T-helper 9 cell (primary cell): ENCODE data around the gene PTCD2.

ENCODE experiments used
- DNase-seq: peaks from one replicate; pipeline ENCODE4 v3.0.0-alpha.2; 2020

The PTCD2 gene

GRCh38 chr5:72351376-72351775 lies 31.2 kb downstream of the PTCD2 start:
- no peak for DNase-seq

DNA sequence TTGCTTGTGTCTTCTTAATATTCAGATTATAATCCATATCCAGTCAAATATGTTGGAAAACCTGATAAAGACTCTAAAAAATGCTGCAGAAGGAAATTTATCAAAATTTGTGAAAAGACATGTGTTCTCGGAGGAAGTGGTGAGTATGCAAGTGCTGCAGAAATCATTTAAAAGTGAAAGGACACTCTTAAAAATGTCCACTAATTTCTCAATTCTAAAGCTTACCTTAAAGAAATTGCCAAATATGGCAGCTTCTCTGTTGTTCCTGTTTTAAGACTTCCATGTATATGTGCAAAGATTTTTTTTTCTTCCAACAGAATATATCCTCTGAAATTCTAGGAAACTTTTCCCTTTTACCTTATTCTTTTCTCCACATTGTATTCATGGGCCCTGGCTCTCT lies 32.4 kb downstream of the PTCD2 start:
- DNase-seq: no peak

DNA sequence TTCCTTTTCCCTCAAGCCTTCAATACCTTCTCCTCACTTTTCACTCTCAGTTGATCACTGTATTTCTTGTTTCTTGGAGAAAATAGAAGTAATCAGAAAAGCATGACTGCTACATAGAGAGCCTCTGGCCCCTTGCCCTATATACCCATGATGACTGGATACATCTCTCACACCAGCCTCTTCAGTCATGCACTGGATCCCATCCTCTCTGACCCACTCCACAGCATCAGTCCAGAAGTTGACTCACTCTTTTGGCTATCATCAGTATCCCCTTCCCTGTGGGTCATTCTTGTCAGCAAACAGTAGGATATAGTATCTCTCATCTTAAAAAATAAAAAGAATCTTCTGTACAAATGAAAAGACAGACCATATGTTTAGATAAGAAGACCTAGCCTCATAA lies 32.9 kb downstream of the PTCD2 start:
- no peak for DNase-seq

- no peak for DNase-seq
Observed at GRCh38 chr5:72355706-72356299, 35.6 kb downstream of the PTCD2 start.

DNA sequence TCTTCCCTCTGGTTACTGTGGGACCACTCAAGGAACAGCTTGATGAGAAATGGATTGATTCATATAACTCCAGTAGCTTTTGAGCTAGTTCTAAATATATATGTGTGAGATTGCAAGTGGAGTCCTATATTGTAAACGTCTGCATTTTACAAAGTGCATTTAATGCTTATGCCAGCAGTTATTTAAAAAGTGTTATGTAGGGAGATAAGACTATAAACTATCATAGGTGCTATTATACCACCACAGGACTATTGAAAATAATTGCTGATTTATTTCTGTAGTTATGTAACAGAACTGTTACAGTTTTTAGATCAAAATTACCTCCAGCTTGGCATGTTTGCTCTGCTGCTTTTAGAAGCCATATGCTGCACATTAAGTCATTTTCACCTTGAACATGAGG lies 36.2 kb downstream of the PTCD2 start:
- DNase-seq: no peak

- no peak for DNase-seq
Observed at GRCh38 chr5:72358925-72359324, 38.8 kb downstream of the PTCD2 start.

DNA sequence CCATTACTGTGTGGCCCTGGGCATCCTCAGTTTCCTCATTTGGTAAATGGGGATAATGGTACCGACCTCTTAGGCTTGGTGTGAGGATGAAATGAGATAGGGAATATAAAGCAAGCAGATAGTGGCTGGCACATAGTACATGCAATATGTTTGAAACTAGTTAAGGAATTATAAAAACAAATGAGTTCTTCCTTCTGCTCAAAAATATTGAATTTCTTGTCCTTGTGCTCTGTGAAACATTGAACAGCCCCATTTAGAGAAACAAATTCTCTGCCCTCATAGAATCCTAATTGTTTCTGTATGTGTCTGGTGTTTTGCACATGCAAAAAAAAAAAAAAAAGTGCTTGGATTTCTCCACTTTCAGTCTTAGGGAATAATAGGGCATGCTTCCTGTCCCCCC lies 39.7 kb downstream of the PTCD2 start:
- DNase-seq: no peak

DNA sequence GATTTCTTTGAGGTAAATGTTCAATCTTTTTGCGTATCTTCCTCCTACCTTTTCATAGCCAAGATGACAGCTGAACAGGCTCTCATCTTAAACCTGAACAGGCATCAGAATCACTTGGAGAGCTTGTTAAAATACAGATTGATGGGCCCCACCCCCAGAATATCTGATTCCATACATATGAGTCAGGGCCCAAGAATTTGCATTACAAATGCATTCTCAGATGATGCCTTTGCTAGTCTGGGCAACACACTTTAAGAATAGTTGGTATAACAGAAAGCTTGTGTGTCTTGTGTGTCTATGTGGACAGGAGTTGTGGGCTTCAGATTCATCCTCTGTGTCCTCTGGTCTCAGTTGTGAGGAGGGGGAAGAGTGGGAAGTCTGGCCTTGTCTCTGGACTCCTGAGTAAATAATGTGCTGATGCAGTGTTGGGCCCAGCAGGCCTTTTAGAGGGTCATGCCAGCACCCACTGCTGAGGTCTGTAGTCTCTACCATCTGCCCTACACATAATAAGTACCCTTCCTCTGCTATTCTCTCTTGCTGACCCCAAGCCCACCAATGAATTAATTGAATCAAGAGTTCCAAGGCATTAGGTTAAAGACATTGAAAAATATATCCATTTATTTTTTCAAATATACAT lies 43.1 kb downstream of the PTCD2 start:
- no peak for DNase-seq

DNA sequence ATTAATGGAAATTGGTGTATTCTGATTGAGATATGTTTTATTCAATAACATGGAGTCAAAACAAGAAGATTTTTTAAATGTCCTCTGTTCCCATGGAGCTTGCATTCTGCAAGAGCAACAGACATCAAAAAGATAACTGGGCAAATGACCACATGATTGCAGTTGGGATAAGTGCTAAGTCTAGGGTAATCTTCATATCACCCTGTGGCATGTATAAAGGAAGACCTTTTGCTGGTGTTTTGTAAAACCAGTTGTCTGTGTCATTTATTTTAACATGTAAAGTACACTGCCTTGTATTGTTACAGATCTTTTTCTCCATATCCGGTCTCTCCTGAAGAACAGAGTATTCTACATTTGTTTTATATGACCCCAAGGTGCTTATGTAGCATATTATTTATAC lies 44.0 kb downstream of the PTCD2 start:
- no peak for DNase-seq

- no peak for DNase-seq
Observed at GRCh38 chr5:72364951-72365350, 44.8 kb downstream of the PTCD2 start.

GRCh38 chr5:72366324-72366976 lies 46.3 kb downstream of the PTCD2 start:
- peak; percentile 4 for DNase-seq

DNA sequence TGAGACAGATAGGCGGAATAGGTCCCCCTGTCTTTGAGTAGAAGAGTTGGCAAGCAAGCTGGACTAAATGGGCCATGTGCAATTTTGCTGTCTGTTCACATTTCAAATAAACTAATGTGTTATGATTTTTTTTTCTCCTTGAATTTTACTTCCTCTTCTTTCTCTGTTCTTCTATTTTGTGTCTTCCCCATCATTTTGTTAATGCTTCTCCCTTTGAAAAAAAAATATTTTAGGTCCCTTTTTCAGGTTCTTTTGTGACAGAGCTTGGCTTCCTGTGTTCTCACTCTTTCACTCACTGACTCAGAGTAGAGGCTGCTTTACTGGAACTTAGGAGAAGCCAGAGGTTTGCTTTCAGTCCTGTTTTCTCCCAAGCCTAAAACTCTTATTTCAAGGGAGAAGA lies 48.1 kb downstream of the PTCD2 start:
- no peak for DNase-seq

- DNase-seq: no peak
Observed at GRCh38 chr5:72369301-72369700, 49.1 kb downstream of the PTCD2 start.

- DNase-seq: no peak
Observed at GRCh38 chr5:72369711-72370110, 49.5 kb downstream of the PTCD2 start.

DNA sequence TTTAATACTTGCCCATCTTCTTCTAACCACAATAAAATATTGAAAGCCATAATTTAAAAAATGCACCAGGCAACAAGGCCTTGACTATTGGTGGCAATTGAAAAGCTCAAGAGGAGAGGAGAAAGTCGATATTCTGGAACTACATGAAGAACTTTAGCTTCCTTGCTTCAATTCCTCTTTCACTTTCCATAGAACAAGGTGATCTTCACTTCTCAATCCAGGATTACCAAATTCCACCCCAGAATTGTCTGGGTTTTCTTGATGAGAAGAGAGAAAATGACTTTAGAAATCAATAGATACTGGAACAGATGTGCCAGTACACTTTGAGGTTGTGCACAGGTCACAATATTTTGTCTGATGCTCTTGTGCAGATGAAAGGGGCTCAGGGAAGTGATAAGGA lies 52.2 kb downstream of the PTCD2 start:
- no peak for DNase-seq

- no peak for DNase-seq
Observed at GRCh38 chr5:72372923-72373322, 52.8 kb downstream of the PTCD2 start.

GRCh38 chr5:72374844-72375243 lies 54.7 kb downstream of the PTCD2 start:
- no peak for DNase-seq

- no peak for DNase-seq
Observed at GRCh38 chr5:72376381-72376780, 56.2 kb downstream of the PTCD2 start.

DNA sequence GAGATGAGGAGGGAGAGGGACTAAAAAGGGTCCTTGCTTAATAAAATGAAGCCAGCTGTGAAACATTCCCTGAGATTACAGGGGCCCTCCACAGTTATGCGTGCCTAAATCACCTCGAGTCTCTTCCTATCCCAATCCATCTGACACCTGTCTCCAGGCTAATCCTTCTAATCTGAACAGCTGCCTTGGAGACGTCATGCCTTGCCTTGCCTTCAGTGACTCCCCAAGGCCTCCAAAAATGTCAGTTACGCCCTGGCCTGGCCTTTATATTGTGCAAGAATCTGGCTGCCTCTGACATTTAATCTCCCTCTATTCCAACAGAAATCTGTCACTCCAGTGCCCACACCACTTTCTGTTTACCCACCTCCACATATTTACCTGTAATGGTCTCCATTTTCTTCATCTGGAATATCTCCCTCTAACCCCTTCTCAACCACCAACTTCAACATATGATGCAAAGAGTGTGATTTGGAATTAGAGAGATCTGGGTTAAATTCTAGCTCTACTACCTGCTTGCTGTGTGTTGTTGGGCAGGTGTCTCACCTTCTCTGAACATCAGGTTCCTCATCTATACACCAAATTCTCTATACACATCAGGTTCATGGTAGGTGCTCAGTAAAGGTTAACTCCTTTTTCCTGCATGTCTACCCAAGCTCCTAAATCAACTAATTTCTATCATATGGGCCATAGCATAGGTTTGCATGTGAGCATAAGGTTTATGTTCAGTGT lies 57.9 kb downstream of the PTCD2 start:
- no peak for DNase-seq

- no peak for DNase-seq
Observed at GRCh38 chr5:72378639-72379289, 58.6 kb downstream of the PTCD2 start.

DNA sequence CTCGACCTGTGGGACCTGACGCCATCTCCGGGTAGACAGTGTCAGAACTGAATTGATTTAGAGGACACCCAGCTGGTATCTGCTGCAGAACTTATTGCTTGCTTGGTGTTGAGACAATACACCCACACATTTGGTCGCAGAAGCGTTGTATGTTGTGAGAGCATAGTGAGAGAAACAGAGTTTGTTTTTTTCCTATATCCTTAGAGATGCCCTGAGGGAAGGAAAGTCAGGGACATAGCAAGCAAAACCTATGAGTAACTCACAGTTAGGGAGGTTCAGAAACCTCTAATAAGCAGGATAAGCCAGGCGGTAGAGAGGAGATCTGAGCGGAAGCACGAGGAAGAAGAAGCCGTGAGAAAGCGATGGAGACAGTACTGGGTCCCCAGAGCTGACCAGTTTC lies 59.8 kb downstream of the PTCD2 start:
- no peak for DNase-seq

GRCh38 chr5:72380492-72381274 lies 60.5 kb downstream of the PTCD2 start:
- DNase-seq: no peak

- DNase-seq: no peak
Observed at GRCh38 chr5:72383280-72383679, 63.1 kb downstream of the PTCD2 start.
